GM21367 (cell line): ENCODE data around the gene OMP.

Experiments
- ATAC-seq: cut with Tn5 transposase; IDR thresholded peaks from one replicate; pipeline ENCODE4 v1.9.1; 2021; ENCODE audit not compliant: unreplicated experiment

The OMP gene

GRCh38 chr11:77068457-77069335 is 33.9 kb upstream of the OMP start:
- no peak for ATAC-seq

GRCh38 chr11:77069336-77069968 is 33.2 kb upstream of the OMP start:
- no peak for ATAC-seq

DNA sequence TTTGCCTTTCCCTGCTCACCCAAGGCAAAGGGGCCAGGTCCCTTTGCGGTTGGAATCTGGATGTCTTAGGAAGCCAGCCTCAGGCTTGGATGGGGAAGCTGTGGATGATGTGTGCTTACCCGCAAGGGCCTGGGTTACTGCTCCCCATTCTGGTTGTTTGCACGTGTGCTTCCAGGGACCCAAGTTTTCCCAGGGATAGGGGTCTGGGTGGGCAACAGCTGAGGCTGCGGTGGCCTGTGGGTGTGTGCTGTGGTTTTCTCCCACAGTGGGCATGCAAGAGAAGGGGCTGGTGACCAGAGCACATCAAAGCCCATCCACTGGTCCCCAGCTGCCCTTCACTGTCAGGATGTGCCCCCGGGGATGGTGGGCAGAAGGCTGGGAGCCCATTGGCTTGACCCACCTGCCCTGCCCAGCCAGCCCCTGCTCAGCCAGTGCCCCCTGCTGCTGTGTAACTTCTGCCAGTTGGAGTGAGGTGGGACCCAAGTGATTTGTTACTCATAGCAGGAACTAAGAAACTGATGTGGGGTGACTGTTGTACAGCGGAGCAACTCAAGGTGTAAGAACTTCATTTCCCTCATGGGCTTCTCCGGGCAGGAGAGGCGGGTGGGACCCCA is 32.6 kb upstream of the OMP start:
- no peak for ATAC-seq

DNA sequence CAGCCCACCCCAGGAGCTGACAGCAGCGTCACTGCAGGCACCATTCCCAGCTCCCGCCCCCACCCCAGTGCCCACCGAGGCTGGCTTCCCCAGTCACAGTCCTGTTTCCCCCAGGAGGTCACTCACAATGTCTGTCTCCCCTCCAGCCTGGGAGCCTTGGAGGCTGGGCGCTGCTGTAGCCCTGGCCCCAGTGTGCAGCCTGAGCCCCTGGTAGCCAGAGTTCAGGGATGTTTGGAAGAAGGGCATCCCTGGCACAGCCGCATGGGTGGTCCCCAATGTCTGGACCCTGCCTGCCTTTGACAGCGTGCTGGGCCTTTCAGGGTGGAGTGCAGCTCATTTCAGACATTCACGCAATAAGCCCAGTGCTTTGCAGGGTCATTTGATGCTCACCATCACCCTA is 31.6 kb upstream of the OMP start:
- ATAC-seq = no peak

DNA sequence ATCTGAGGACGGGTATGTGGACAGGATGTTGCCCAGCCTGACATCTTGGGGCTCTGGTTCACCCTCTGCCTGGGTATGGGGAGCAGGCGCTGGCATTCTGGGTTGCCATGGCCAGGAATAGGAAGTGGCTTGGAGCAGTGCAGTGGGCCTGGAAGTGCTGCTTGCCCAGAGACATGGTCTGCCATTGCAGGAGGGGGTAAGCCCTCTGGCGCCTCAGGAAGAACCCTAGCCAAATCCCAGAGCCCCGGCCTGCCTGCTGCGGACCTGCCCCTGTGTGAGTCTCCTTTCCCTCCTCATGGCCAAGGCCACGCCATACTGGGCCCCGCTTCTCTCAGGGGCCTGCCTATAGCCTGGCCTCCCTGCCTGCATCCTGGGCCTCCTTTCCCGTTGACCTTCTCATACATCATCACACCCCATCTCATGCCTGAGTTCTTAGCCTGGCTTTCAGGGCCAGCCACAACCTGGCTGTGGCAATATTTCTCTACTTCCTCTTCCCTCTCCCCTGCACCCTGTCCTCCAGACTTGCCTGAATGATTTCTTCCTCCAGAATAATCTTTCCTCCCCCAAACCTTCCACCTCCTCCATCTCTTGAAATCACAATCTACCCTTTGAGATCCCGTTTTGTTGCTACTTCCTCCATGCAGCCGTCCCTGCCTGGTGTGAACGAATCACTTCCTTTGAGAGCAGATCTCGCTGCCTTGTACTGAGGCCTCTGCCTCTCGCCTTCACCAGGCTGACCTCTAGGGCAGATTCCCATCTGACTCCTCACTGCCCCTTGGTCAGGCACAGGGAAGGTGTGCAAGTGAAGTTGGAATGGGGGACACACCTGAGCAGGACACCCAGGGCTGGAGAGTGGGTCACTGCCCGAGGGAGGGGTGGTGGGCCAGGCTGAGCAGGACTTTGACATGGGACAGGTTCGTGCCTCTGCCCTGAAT is 30.7 kb upstream of the OMP start:
- no peak for ATAC-seq

GRCh38 chr11:77072851-77073327 is 29.8 kb upstream of the OMP start:
- ATAC-seq = no peak

DNA sequence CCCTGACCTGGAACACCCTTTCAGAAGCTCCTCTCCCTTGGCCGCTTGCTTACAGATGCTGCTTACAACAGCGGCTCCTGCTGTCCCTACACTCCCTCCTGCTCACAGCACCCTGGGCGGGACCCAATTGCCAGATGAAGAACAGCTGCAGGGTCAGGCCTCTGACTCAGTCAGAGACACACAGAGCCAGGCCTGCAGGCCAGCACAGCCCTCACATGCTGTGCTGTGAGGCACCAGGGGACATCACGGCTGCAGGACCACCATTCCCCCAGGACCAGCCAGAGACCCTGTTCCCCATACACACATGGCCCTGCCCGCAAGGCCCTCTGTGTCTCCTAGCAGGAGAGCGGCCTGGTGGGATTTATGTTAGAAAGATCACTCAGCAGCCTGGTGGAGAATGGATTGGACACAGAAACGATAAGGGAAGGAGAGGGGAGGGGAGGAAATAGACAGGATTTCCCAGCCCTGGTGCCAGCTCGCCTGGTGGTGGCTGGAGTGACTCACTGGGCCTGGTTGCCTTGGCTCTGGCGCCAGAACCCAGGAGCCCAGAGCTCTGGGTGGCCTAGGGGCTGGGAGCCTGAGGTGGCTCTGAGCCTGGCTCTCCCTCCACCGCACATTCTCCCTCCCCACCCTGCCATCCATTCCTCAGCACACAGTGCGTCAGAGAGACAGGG is 29.2 kb upstream of the OMP start:
- ATAC-seq = no peak

- no peak for ATAC-seq
Observed at GRCh38 chr11:77074205-77074604, 28.4 kb upstream of the OMP start.

- no peak for ATAC-seq
Observed at GRCh38 chr11:77074626-77075221, 27.9 kb upstream of the OMP start.

- ATAC-seq = no peak
Observed at GRCh38 chr11:77075425-77075905, 27.2 kb upstream of the OMP start.

- no peak for ATAC-seq
Observed at GRCh38 chr11:77079666-77080065, 23.0 kb upstream of the OMP start.

- no peak for ATAC-seq
Observed at GRCh38 chr11:77080643-77081210, 21.9 kb upstream of the OMP start.

GRCh38 chr11:77081381-77081851 is 21.2 kb upstream of the OMP start:
- ATAC-seq = no peak

DNA sequence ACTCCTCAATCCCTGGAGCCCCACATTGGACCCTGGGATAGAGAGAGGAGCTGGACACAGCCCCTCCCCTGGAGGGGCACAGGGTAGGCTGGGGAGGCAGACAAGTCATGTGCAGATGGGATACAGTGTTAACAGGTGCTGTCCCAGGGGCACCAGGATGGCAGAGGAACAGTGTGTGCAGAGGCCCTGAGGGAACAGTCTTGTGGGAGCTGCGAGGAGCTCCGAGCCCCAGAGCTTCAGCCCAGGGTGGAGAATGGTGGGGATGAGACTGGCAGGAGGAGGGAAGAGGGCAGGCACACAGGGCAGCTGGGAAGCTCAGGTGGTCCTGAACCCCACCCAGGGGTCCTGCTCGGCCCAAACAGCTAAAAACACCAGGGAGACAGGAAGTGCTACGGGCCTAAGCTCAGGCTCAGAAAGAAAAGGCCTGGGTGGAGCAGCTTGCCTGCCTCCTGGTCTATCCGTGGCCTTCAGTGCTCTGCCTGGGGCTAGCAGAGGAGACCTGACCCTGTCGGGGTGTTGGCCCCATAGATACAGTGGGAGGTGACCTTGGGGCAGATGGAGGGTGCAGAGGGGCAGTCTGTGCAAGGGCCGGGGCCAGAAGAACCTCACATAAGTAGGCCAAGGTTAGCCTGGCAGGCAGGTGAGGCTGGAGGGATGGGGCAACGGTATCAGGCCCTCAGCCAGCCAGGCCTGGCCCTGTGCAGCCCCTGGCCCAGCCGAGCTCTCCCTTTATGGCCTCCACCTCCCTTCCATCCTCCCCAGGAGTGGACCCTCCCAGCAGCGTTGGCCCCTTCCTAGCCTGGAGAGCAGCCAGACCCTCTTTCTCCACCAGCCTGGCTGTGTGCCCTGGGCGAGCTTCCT is 20.4 kb upstream of the OMP start:
- no peak for ATAC-seq

- ATAC-seq = no peak
Observed at GRCh38 chr11:77082838-77083565, 19.6 kb upstream of the OMP start.

- ATAC-seq = no peak
Observed at GRCh38 chr11:77083566-77084245, 18.9 kb upstream of the OMP start.

- ATAC-seq = no peak
Observed at GRCh38 chr11:77084581-77085191, 18.0 kb upstream of the OMP start.
